ENCODE data around the gene RAD51B. TPM values are rescaled to one million over a fixed set of nuclear protein-coding genes. Genes with fewer than 3 reads are reported as not detected.
A peak's percentile ranks its signal among the peaks of the same experiment; 100 is the strongest.

The RAD51B gene
- total RNA-seq, 2 donors from 2014 or later: 31.1 to 67.3 TPM

GRCh38 chr14:68749487-68750475, 930.2 kb downstream of the RAD51B start:
- DNase-seq (ENCODE audit: low spot score) (no peak), ATAC-seq (no peak)
- H3K36me3 Mint-ChIP-seq: no peaks in the 10 kb centered on the region
- H3K27ac Mint-ChIP-seq: no peak overlapping the region
- no peaks in the 10 kb centered on the region for H3K9me3 Mint-ChIP-seq
- H3K4me1 Mint-ChIP-seq (ENCODE audit: low read depth in 2 of 2): no peaks in the 10 kb centered on the region
- H3K4me3 Mint-ChIP-seq: no peak overlapping the region
- H3K27me3 Mint-ChIP-seq: peaks cover 0 to 3% of the 10 kb centered on the region in 2 donors

- DNase-seq (ENCODE audit: low spot score): no peak
- Mint-ChIP-seq H3K9me3 (no peaks in the 10 kb centered on the region), H3K4me3 (no peak overlapping the region), H3K27me3 (no peaks in the 10 kb centered on the region), H3K36me3 (no peaks in the 10 kb centered on the region), H3K4me1 (ENCODE audit: low read depth in 2 of 2) (peaks cover 0 to 4% of the 10 kb centered on the region in 2 donors), H3K27ac (no peak overlapping the region)
- no peak for ATAC-seq
Observed at GRCh38 chr14:68752271-68753006, 932.9 kb downstream of the RAD51B start.

GRCh38 chr14:68753690-68754089, 934.1 kb downstream of the RAD51B start:
- ATAC-seq (no peak), DNase-seq (ENCODE audit: low spot score) (no peak)
- H3K27ac Mint-ChIP-seq: no peak overlapping the region
- H3K27me3 Mint-ChIP-seq: no peaks in the 10 kb centered on the region
- no peak overlapping the region for H3K4me3 Mint-ChIP-seq
- peaks cover 0 to 10% of the 10 kb centered on the region in 2 donors for H3K4me1 Mint-ChIP-seq (ENCODE audit: low read depth in 2 of 2)
- H3K9me3 Mint-ChIP-seq: no peaks in the 10 kb centered on the region
- H3K36me3 Mint-ChIP-seq: no peaks in the 10 kb centered on the region

- DNase-seq (ENCODE audit: low spot score) (no peak), ATAC-seq (no peak)
- Mint-ChIP-seq H3K9me3 (no peaks in the 10 kb centered on the region), H3K27ac (no peak overlapping the region), H3K4me3 (no peak overlapping the region), H3K27me3 (no peaks in the 10 kb centered on the region), H3K36me3 (no peaks in the 10 kb centered on the region), H3K4me1 (ENCODE audit: low read depth in 2 of 2) (peaks cover 0 to 10% of the 10 kb centered on the region in 2 donors)
Observed at GRCh38 chr14:68755016-68755353, 935.4 kb downstream of the RAD51B start.

- no peaks in the 10 kb centered on the region for H3K9me3 Mint-ChIP-seq
- ATAC-seq: no peak
- no peaks in the 10 kb centered on the region for H3K27me3 Mint-ChIP-seq
- H3K36me3 Mint-ChIP-seq: no peaks in the 10 kb centered on the region
- DNase-seq (ENCODE audit: low spot score): no peak
- H3K4me3 Mint-ChIP-seq: no peak overlapping the region
- H3K4me1 Mint-ChIP-seq (ENCODE audit: low read depth in 2 of 2): peaks cover 0 to 10% of the 10 kb centered on the region in 2 donors
- H3K27ac Mint-ChIP-seq: no peak overlapping the region
Observed at GRCh38 chr14:68756000-68756481, 936.5 kb downstream of the RAD51B start.

GRCh38 chr14:68756734-68757133, 937.2 kb downstream of the RAD51B start:
- DNase-seq (ENCODE audit: low spot score) (no peak), ATAC-seq (no peak)
- Mint-ChIP-seq H3K27ac (no peak overlapping the region), H3K27me3 (no peaks in the 10 kb centered on the region), H3K36me3 (no peaks in the 10 kb centered on the region), H3K9me3 (no peaks in the 10 kb centered on the region), H3K4me1 (ENCODE audit: low read depth in 2 of 2) (peaks cover 0 to 10% of the 10 kb centered on the region in 2 donors), H3K4me3 (no peak overlapping the region)

GRCh38 chr14:68757618-68758081, 938.1 kb downstream of the RAD51B start:
- H3K36me3 Mint-ChIP-seq: no peaks in the 10 kb centered on the region
- no peak overlapping the region for H3K27ac Mint-ChIP-seq
- H3K27me3 Mint-ChIP-seq: no peaks in the 10 kb centered on the region
- no peak overlapping the region for H3K4me3 Mint-ChIP-seq
- ATAC-seq (peak; percentile 24 to 46), DNase-seq (ENCODE audit: low spot score) (no peak)
- no peaks in the 10 kb centered on the region for H3K9me3 Mint-ChIP-seq
- H3K4me1 Mint-ChIP-seq (ENCODE audit: low read depth in 2 of 2): peaks cover 0 to 10% of the 10 kb centered on the region in 2 donors

GRCh38 chr14:68758301-68758700, 938.7 kb downstream of the RAD51B start:
- H3K27me3 Mint-ChIP-seq: no peaks in the 10 kb centered on the region
- ATAC-seq (no peak), DNase-seq (ENCODE audit: low spot score) (no peak)
- H3K4me1 Mint-ChIP-seq (ENCODE audit: low read depth in 2 of 2): peaks cover 0 to 10% of the 10 kb centered on the region in 2 donors
- H3K9me3 Mint-ChIP-seq: no peaks in the 10 kb centered on the region
- no peak overlapping the region for H3K4me3 Mint-ChIP-seq
- no peaks in the 10 kb centered on the region for H3K36me3 Mint-ChIP-seq
- no peak overlapping the region for H3K27ac Mint-ChIP-seq

GRCh38 chr14:68759017-68759560, 939.5 kb downstream of the RAD51B start:
- DNase-seq (ENCODE audit: low spot score) (no peak), ATAC-seq (no peak)
- no peak overlapping the region for H3K27ac Mint-ChIP-seq
- H3K36me3 Mint-ChIP-seq: no peaks in the 10 kb centered on the region
- H3K27me3 Mint-ChIP-seq: no peaks in the 10 kb centered on the region
- no peak overlapping the region for H3K4me3 Mint-ChIP-seq
- H3K4me1 Mint-ChIP-seq (ENCODE audit: low read depth in 2 of 2): peaks cover 0 to 10% of the 10 kb centered on the region in 2 donors
- H3K9me3 Mint-ChIP-seq: no peaks in the 10 kb centered on the region

GRCh38 chr14:68759937-68760336, 940.4 kb downstream of the RAD51B start:
- H3K4me3 Mint-ChIP-seq: no peak overlapping the region
- H3K27me3 Mint-ChIP-seq: no peaks in the 10 kb centered on the region
- ATAC-seq (no peak), DNase-seq (ENCODE audit: low spot score) (no peak)
- H3K9me3 Mint-ChIP-seq: no peaks in the 10 kb centered on the region
- H3K4me1 Mint-ChIP-seq (ENCODE audit: low read depth in 2 of 2): peaks cover 0 to 10% of the 10 kb centered on the region in 2 donors
- H3K27ac Mint-ChIP-seq: no peak overlapping the region
- H3K36me3 Mint-ChIP-seq: no peaks in the 10 kb centered on the region

- H3K36me3 Mint-ChIP-seq: no peaks in the 10 kb centered on the region
- no peak overlapping the region for H3K27ac Mint-ChIP-seq
- H3K27me3 Mint-ChIP-seq: no peaks in the 10 kb centered on the region
- H3K4me1 Mint-ChIP-seq (ENCODE audit: low read depth in 2 of 2): peaks cover 0 to 10% of the 10 kb centered on the region in 2 donors
- DNase-seq (ENCODE audit: low spot score): no peak
- ATAC-seq: no peak
- H3K4me3 Mint-ChIP-seq: no peak overlapping the region
- no peaks in the 10 kb centered on the region for H3K9me3 Mint-ChIP-seq
Observed at GRCh38 chr14:68760761-68761160, 941.2 kb downstream of the RAD51B start.

GRCh38 chr14:68761391-68761790, 941.8 kb downstream of the RAD51B start:
- no peak overlapping the region for H3K27ac Mint-ChIP-seq
- no peaks in the 10 kb centered on the region for H3K36me3 Mint-ChIP-seq
- peak in 1 of 2 donors; percentile 28 for ATAC-seq
- no peak for DNase-seq (ENCODE audit: low spot score)
- H3K9me3 Mint-ChIP-seq: no peaks in the 10 kb centered on the region
- H3K4me3 Mint-ChIP-seq: no peak overlapping the region
- peaks cover 0 to 10% of the 10 kb centered on the region in 2 donors for H3K4me1 Mint-ChIP-seq (ENCODE audit: low read depth in 2 of 2)
- no peaks in the 10 kb centered on the region for H3K27me3 Mint-ChIP-seq

- Mint-ChIP-seq H3K27ac (no peak overlapping the region), H3K9me3 (no peaks in the 10 kb centered on the region), H3K36me3 (no peaks in the 10 kb centered on the region), H3K4me3 (no peak overlapping the region), H3K27me3 (no peaks in the 10 kb centered on the region), H3K4me1 (ENCODE audit: low read depth in 2 of 2) (peaks cover 0 to 1% of the 10 kb centered on the region in 2 donors)
- ATAC-seq: no peak
- DNase-seq (ENCODE audit: low spot score): no peak
Observed at GRCh38 chr14:68762953-68763764, 943.6 kb downstream of the RAD51B start.
